ENCODE results near the gene CCDC57.
A peak's percentile ranks its signal among the peaks of the same experiment; 100 is the strongest.

The CCDC57 gene

GRCh38 chr17:82098169-82098938, 114.3 kb downstream of the CCDC57 start, which contains the start of gene FASN:
TSS of gene FASN (minus strand) at chr17:82098236. CDS start at chr17:82096445, 1,791 bp downstream.
- H4K20me1 ChIP-seq (ENCODE audit: control insufficient read depth, insufficient read depth, low read depth, low read length), result peaks cover 20% of the 10 kb centered on the region
- peaks cover 9% of the 10 kb centered on the region; the same call in 1 of the 2 replicates for H3F3A ChIP-seq (ENCODE audit: control insufficient read depth, insufficient read depth)
- H3K79me2 ChIP-seq (ENCODE audit: control insufficient read depth, low read length), result peaks cover 62% of the 10 kb centered on the region
- H3K36me3 ChIP-seq (ENCODE audit: control insufficient read depth, low read length), result peaks cover 65% of the 10 kb centered on the region
- no peaks in the 10 kb centered on the region for H3K27me3 ChIP-seq (ENCODE audit: control insufficient read depth, low read length)
- H3K4me2 ChIP-seq (ENCODE audit: low read length), result peak within 1 kb of the TSS; percentile 99
- H3K9me3 ChIP-seq (ENCODE audit: control insufficient read depth, insufficient read depth, low read length), result no peaks in the 10 kb centered on the region
- no peaks in the 10 kb centered on the region for H3K9me2 ChIP-seq (replicated peaks; ENCODE audit: control insufficient read depth, low read length)
- peak within 1 kb of the TSS; percentile 92 for H3K27ac ChIP-seq (ENCODE audit: low read depth, low read length)
- peaks cover 46% of the 10 kb centered on the region for H3K4me1 ChIP-seq (ENCODE audit: control insufficient read depth, low read length)
- H3K4me3 ChIP-seq (ENCODE audit: low read length), result peak within 1 kb of the TSS; percentile 98
- peak; percentile 33 for TF ChIP-seq CTCF (IDR thresholded peaks at IDR 0.05; ENCODE audit: low read depth, low read length, poor library complexity, severe bottlenecking)
- no peak for TF ChIP-seq EZH2phosphoT487 (IDR thresholded peaks at IDR 0.05; ENCODE audit: borderline replicate concordance, low read length)

GRCh38 chr17:82097919-82098168, 114.8 kb downstream of the CCDC57 start:
- Histone ChIP-seq H3K27ac (ENCODE audit: low read depth, low read length) (peak overlapping the region; percentile 76), H3K9me2 (replicated peaks; ENCODE audit: control insufficient read depth, low read length) (no peaks in the 10 kb centered on the region), H3K4me3 (ENCODE audit: low read length) (peak overlapping the region; percentile 98), H3K9me3 (ENCODE audit: control insufficient read depth, insufficient read depth, low read length) (no peaks in the 10 kb centered on the region), H3K4me2 (ENCODE audit: low read length) (peak overlapping the region; percentile 99), H3K27me3 (ENCODE audit: control insufficient read depth, low read length) (no peaks in the 10 kb centered on the region), H3K4me1 (ENCODE audit: control insufficient read depth, low read length) (peaks cover 46% of the 10 kb centered on the region), H3K79me2 (ENCODE audit: control insufficient read depth, low read length) (peaks cover 67% of the 10 kb centered on the region), H3F3A (ENCODE audit: control insufficient read depth, insufficient read depth) (peaks cover 9% of the 10 kb centered on the region; the same call in 1 of the 2 replicates), H4K20me1 (ENCODE audit: control insufficient read depth, insufficient read depth, low read depth, low read length) (peaks cover 20% of the 10 kb centered on the region), H3K36me3 (ENCODE audit: control insufficient read depth, low read length) (peaks cover 70% of the 10 kb centered on the region)
- TF ChIP-seq EZH2phosphoT487 (IDR thresholded peaks at IDR 0.05; ENCODE audit: borderline replicate concordance, low read length) (no peak), CTCF (IDR thresholded peaks at IDR 0.05; ENCODE audit: low read depth, low read length, poor library complexity, severe bottlenecking) (no peak)

GRCh38 chr17:82097184-82097918, 115.3 kb downstream of the CCDC57 start:
- H3F3A ChIP-seq (ENCODE audit: control insufficient read depth, insufficient read depth), result peaks cover 8% of the 10 kb centered on the region; the same call in 1 of the 2 replicates
- H3K4me1 ChIP-seq (ENCODE audit: control insufficient read depth, low read length), result peaks cover 46% of the 10 kb centered on the region
- peaks cover 75% of the 10 kb centered on the region for H3K36me3 ChIP-seq (ENCODE audit: control insufficient read depth, low read length)
- no peaks in the 10 kb centered on the region for H3K27me3 ChIP-seq (ENCODE audit: control insufficient read depth, low read length)
- H3K9me3 ChIP-seq (ENCODE audit: control insufficient read depth, insufficient read depth, low read length), result no peaks in the 10 kb centered on the region
- H3K79me2 ChIP-seq (ENCODE audit: control insufficient read depth, low read length), result peaks cover 67% of the 10 kb centered on the region
- peak overlapping the region; percentile 76 for H3K27ac ChIP-seq (ENCODE audit: low read depth, low read length)
- peak overlapping the region; percentile 99 for H3K4me2 ChIP-seq (ENCODE audit: low read length)
- TF ChIP-seq CTCF (IDR thresholded peaks at IDR 0.05; ENCODE audit: low read depth, low read length, poor library complexity, severe bottlenecking) (no peak), EZH2phosphoT487 (IDR thresholded peaks at IDR 0.05; ENCODE audit: borderline replicate concordance, low read length) (no peak)
- H3K9me2 ChIP-seq (replicated peaks; ENCODE audit: control insufficient read depth, low read length), result no peaks in the 10 kb centered on the region
- peak overlapping the region; percentile 98 for H3K4me3 ChIP-seq (ENCODE audit: low read length)
- peaks cover 20% of the 10 kb centered on the region for H4K20me1 ChIP-seq (ENCODE audit: control insufficient read depth, insufficient read depth, low read depth, low read length)
